GM12878 (cell line): ENCODE measurements around the gene NKD2. TPM values are rescaled to one million over a fixed set of nuclear protein-coding genes. Genes with fewer than 3 reads are reported as not detected.

Source experiments
- ATAC-seq: fragments of 200-7000 bp; cut with Tn5 transposase; 3 replicates; pipeline ENCODE4 v1.9.1; 2020; ENCODE audit warnings: mild to moderate bottlenecking, moderate library complexity
- BruUV-seq: library from RNA; stranded (reverse); fragments of 400-500 nt; replicated peaks from 2 replicates; lab custom pipeline; 2021; lab: Mats Ljungman, UMichigan
- CTCF ChIA-PET: fragments of 300-600 bp; sonication (Branson Sonifier 250); formaldehyde crosslinking; extraction: SDS; loops from one replicate; lab custom pipeline; 2021; ENCODE audit warnings: inconsistent platforms; lab: Yijun Ruan, JAX
- POLR2A ChIA-PET: fragments of 350-600 bp; formaldehyde crosslinking; extraction: SDS; loops from one replicate; lab custom pipeline; 2021; ENCODE audit warnings: inconsistent platforms; lab: Charles Lee
- RAD21 ChIA-PET: fragments of 300-600 bp; sonication (Branson Sonifier 250); formaldehyde crosslinking; loops from one replicate; lab custom pipeline; 2023; ENCODE audit warnings: antibody characterized with exemption; ENCODE audit not compliant: unreplicated experiment; lab: Charles Lee
- SMC1A ChIA-PET: fragments of 300-600 bp; sonication (Branson Sonifier 250); formaldehyde crosslinking; loops from one replicate; lab custom pipeline; 2023; ENCODE audit not compliant: unreplicated experiment, uncharacterized antibody; lab: Charles Lee
- DNase-seq: peaks from one replicate; pipeline ENCODE4 v3.0.0-alpha.2; 2011; ENCODE audit warnings: low read depth, low spot score
- FAIRE-seq: peaks from 3 replicates; lab custom pipeline; 2011; peaks lifted over from hg19 to GRCh38; lab: Jason Lieb, UNC
- H2AFZ ChIP-seq: 2 replicates; pipeline ENCODE4 v1.6.0; 2011; ENCODE audit warnings: low read depth, low read length, control low read depth; ENCODE audit not compliant: control insufficient read depth
- H3K27ac ChIP-seq: 2 replicates; pipeline ENCODE4 v1.5.1; 2011; ENCODE audit warnings: control low read depth; ENCODE audit not compliant: control insufficient read depth, insufficient read depth
- H3K27me3 ChIP-seq, 2 experiments: replicated peaks in 1 of 2; 2 replicates each; pipeline versions ENCODE4 v1.6.0 to v1.6.1; 2011; ENCODE audit warnings: low read length in 1 of 2; ENCODE audit not compliant: control insufficient read depth in 2 of 2, insufficient read depth in 2 of 2
- H3K36me3 ChIP-seq, 2 experiments: 2 replicates each; pipeline ENCODE4 v1.5.1; 2011; ENCODE audit warnings: low read length in 1 of 2; ENCODE audit not compliant: control insufficient read depth in 2 of 2, insufficient read depth in 2 of 2
- H3K4me1 ChIP-seq: 2 replicates; pipeline ENCODE4 v1.6.1; 2011; ENCODE audit warnings: mild to moderate bottlenecking, low read length, moderate library complexity, mixed read lengths; ENCODE audit not compliant: control insufficient read depth, insufficient read depth
- H3K4me2 ChIP-seq: 2 replicates; pipeline ENCODE4 v1.6.0; 2011; ENCODE audit warnings: control low read depth; ENCODE audit not compliant: control insufficient read depth, insufficient read depth
- H3K4me3 ChIP-seq: fragments of 200-600 bp; sonication (generic); 2 replicates; pipeline ENCODE4 v1.5.1; 2016
- H3K79me2 ChIP-seq: 2 replicates; pipeline ENCODE4 v1.6.0; 2011; ENCODE audit warnings: low read length; ENCODE audit not compliant: control insufficient read depth, insufficient read depth
- H3K9ac ChIP-seq: 2 replicates; pipeline ENCODE4 v1.8.0; 2011; ENCODE audit warnings: low read length, control low read depth, mixed read lengths; ENCODE audit not compliant: control insufficient read depth, insufficient read depth
- H3K9me3 ChIP-seq: replicated peaks from 3 replicates; pipeline ENCODE4 v1.5.1; 2011; ENCODE audit warnings: mild to moderate bottlenecking, low read length; ENCODE audit not compliant: control insufficient read depth, insufficient read depth
- H4K20me1 ChIP-seq: 2 replicates; pipeline ENCODE4 v1.6.0; 2011; ENCODE audit not compliant: control insufficient read depth, insufficient read depth
- ASH2L ChIP-seq: fragments of 300-600, 200-600 bp; sonication (generic); IDR thresholded peaks from 2 replicates; pipeline ENCODE4 v1.6.1; 2017; ENCODE audit warnings: low read depth, mild to moderate bottlenecking, borderline replicate concordance
- CBX5 ChIP-seq: sonication (generic); IDR thresholded peaks from 2 replicates; pipeline ENCODE4 v1.6.1; 2016; ENCODE audit warnings: low read depth, moderate library complexity, mild to moderate bottlenecking, inconsistent platforms
- IRF3 ChIP-seq: fragments of 450-650 bp; IDR thresholded peaks from 2 replicates; pipeline ENCODE4 v1.6.1; 2014; ENCODE audit warnings: mild to moderate bottlenecking
- KLF5 ChIP-seq: fragments of 450-650 bp; IDR thresholded peaks from 2 replicates; pipeline ENCODE4 v1.6.1; 2014; ENCODE audit warnings: mild to moderate bottlenecking; ENCODE audit not compliant: partially characterized antibody
- MEF2A ChIP-seq: IDR thresholded peaks from 2 replicates; pipeline ENCODE4 v1.6.1; 2011; ENCODE audit warnings: low read depth, mild to moderate bottlenecking, low read length, moderate library complexity; ENCODE audit not compliant: insufficient read depth
- MTA2 ChIP-seq: fragments of 450-650 bp; IDR thresholded peaks from 2 replicates; pipeline ENCODE4 v1.6.1; 2016; ENCODE audit warnings: low read depth, mild to moderate bottlenecking, moderate library complexity
- NBN ChIP-seq: fragments of 450-650 bp; IDR thresholded peaks from 2 replicates; pipeline ENCODE4 v1.6.1; 2016
- RUNX3 ChIP-seq: IDR thresholded peaks from 2 replicates; pipeline ENCODE4 v1.6.1; 2012; ENCODE audit warnings: low read length, inconsistent platforms
- TCF12 ChIP-seq: IDR thresholded peaks from 2 replicates; pipeline ENCODE4 v1.6.1; 2011; ENCODE audit warnings: low read depth, mild to moderate bottlenecking, low read length
- TCF3 ChIP-seq: IDR thresholded peaks from 2 replicates; pipeline ENCODE4 v1.6.1; 2012; ENCODE audit warnings: low read depth, mild to moderate bottlenecking, low read length, borderline replicate concordance; ENCODE audit not compliant: insufficient read depth
- WGBS: methylation state at CpG from one replicate; pipeline ENCODE4 v1.1.6; 2016; ENCODE audit warnings: low lambda C conversion rate; ENCODE audit not compliant: insufficient replicate concordance, insufficient coverage; ENCODE audit errors: missing lambda C conversion rate; 5-methylcytosine and 5-hydroxymethylcytosine counted together
- in situ Hi-C: fragments of 300-500 bp; cut with MboI; formaldehyde crosslinking; loops from 9 replicates; pipeline ENCODE4 v1.14.3; 2018; ENCODE audit warnings: mixed read lengths
- intact Hi-C: fragments of 100-400 bp; cut with micrococcal nuclease; formaldehyde crosslinking; loops from one replicate; pipeline ENCODE4 v1.14.2; 2022; ENCODE audit not compliant: unreplicated experiment
- polyA plus RNA-seq, 11 experiments: library from polyadenylated mRNA; depleted of rRNA in 4 of 11; unstranded in 6 of 11; stranded (reverse) in 5 of 11; fragments of >200 nt; fragmentation: Nextera tagmentation in 4 of 11; fragmentation: Illumina TruSeq in 1 of 11; extraction: Ambion mirVana in 4 of 11; extraction: Trizol in 1 of 11; gene quantifications; 1 replicate in 1 of 11; 2 replicates in 10 of 11; pipeline versions ENCODE4 v1.2.1 to v1.2.3, GENCODE V29; 2011 to 2016; ENCODE audit warnings: inconsistent platforms in 2 of 11, missing spikeins in 2 of 11, low read depth in 1 of 11
- total RNA-seq, 4 experiments: library from RNA; depleted of rRNA in 3 of 4; stranded (reverse); fragments of >200 nt in 3 of 4; fragmentation: Illumina TruSeq in 1 of 4; extraction: Trizol in 1 of 4; gene quantifications; 2 replicates each; pipeline versions ENCODE4 v1.2.1 to v1.2.3, GENCODE V29; 2013 to 2021
- TF ChIP-seq, protein P1 (sequence below): fragments of 450-650 bp; IDR thresholded peaks from 2 replicates; pipeline ENCODE4 v1.6.1; 2016; ENCODE audit warnings: mild to moderate bottlenecking, moderate library complexity, borderline replicate concordance

NKD2 gene
- total and polyA plus RNA-seq, 10 of the 15 experiments (the other 5 are each of a cell fraction or from before 2014, with no cell fraction given) = 0.20 to 0.83 (median 0.26) TPM; not detected in 7

GRCh38 chr5:1032551-1033027 is 24.0 kb downstream of the NKD2 start:
- no TSS peak for BruUV-seq
- DNase-seq (no peak), FAIRE-seq (no peak), ATAC-seq (no peak)
- no peak for TF ChIP-seq RUNX3
- no peak for TF ChIP-seq MEF2A
- no peak for TF ChIP-seq TCF3
- no peak for TF ChIP-seq ASH2L
- no peak for TF ChIP-seq CBX5
- TF ChIP-seq, protein P1, sequence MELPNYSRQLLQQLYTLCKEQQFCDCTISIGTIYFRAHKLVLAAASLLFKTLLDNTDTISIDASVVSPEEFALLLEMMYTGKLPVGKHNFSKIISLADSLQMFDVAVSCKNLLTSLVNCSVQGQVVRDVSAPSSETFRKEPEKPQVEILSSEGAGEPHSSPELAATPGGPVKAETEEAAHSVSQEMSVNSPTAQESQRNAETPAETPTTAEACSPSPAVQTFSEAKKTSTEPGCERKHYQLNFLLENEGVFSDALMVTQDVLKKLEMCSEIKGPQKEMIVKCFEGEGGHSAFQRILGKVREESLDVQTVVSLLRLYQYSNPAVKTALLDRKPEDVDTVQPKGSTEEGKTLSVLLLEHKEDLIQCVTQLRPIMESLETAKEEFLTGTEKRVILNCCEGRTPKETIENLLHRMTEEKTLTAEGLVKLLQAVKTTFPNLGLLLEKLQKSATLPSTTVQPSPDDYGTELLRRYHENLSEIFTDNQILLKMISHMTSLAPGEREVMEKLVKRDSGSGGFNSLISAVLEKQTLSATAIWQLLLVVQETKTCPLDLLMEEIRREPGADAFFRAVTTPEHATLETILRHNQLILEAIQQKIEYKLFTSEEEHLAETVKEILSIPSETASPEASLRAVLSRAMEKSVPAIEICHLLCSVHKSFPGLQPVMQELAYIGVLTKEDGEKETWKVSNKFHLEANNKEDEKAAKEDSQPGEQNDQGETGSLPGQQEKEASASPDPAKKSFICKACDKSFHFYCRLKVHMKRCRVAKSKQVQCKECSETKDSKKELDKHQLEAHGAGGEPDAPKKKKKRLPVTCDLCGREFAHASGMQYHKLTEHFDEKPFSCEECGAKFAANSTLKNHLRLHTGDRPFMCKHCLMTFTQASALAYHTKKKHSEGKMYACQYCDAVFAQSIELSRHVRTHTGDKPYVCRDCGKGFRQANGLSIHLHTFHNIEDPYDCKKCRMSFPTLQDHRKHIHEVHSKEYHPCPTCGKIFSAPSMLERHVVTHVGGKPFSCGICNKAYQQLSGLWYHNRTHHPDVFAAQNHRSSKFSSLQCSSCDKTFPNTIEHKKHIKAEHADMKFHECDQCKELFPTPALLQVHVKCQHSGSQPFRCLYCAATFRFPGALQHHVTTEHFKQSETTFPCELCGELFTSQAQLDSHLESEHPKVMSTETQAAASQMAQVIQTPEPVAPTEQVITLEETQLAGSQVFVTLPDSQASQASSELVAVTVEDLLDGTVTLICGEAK = no peak
- no peak for TF ChIP-seq IRF3
- no peak for TF ChIP-seq MTA2
- no peak for TF ChIP-seq TCF12
- no peak for TF ChIP-seq NBN
- no peak for TF ChIP-seq KLF5
- no peak overlapping the region for H3K27ac ChIP-seq
- no peak overlapping the region for H3K9ac ChIP-seq
- CTCF ChIA-PET = interaction anchor here (0.7 kb wide), 1 partner anchor 142 kb away, joined by 3 read pairs; no protein-coding TSS in a partner anchor
- no peaks in the 10 kb centered on the region for H3K36me3 ChIP-seq
- SMC1A ChIA-PET = no interaction called here
- H3K79me2 ChIP-seq = no peaks in the 10 kb centered on the region
- intact Hi-C loops (no loop called here), in situ Hi-C loops (no loop called here)
- H3K4me3 ChIP-seq = no peak overlapping the region
- RAD21 ChIA-PET = no interaction called here
- no peaks in the 10 kb centered on the region for H3K9me3 ChIP-seq
- no peaks in the 10 kb centered on the region for H4K20me1 ChIP-seq
- no peaks in the 10 kb centered on the region for H3K4me1 ChIP-seq
- no peak overlapping the region for H2AFZ ChIP-seq
- H3K4me2 ChIP-seq = no peak overlapping the region
- WGBS = 66% methylated on average over 14 of the region's 14 CpGs
- H3K27me3 ChIP-seq = no peaks in the 10 kb centered on the region
- POLR2A ChIA-PET = no interaction called here
